IMR-90 (cell line): Measurements from ENCODE around the gene TASP1. TPM values are rescaled to one million over a fixed set of nuclear protein-coding genes. Genes with fewer than 3 reads are reported as not detected.

Experiments
- ATAC-seq: fragments of 200-7000 bp; cut with Tn5 transposase; 2 replicates; pipeline ENCODE4 v1.9.1; 2020; ENCODE audit warnings: low read depth, mild to moderate bottlenecking, moderate library complexity
- BruUV-seq: library from RNA; stranded (reverse); fragments of 400-500 nt; replicated peaks from 2 replicates; lab custom pipeline; 2021; lab: Mats Ljungman, UMichigan
- CTCF ChIA-PET: fragments of 300-600 bp; formaldehyde crosslinking; extraction: SDS; loops from one replicate; lab custom pipeline; 2021; ENCODE audit warnings: antibody characterized with exemption; lab: Yijun Ruan, JAX
- POLR2A ChIA-PET: fragments of 300-600 bp; sonication (Branson Sonifier 250); formaldehyde crosslinking; loops from one replicate; lab custom pipeline; 2022; ENCODE audit warnings: antibody characterized with exemption; ENCODE audit not compliant: unreplicated experiment; lab: Charles Lee
- DNase-seq: peaks from one replicate; pipeline ENCODE4 v3.0.0; 2013
- H2AFZ ChIP-seq: replicated peaks from 2 replicates; pipeline ENCODE3; 2013; ENCODE audit warnings: low read length, mild to moderate bottlenecking; ENCODE audit not compliant: poor library complexity
- H2AK5ac ChIP-seq: 2 replicates; pipeline ENCODE4 v1.6.1; 2013; ENCODE audit warnings: low read depth, low read length, inconsistent platforms
- H2AK9ac ChIP-seq: replicated peaks from 2 replicates; pipeline ENCODE3; 2013; ENCODE audit warnings: mild to moderate bottlenecking, low read depth, low read length, moderate library complexity; ENCODE audit not compliant: poor library complexity
- H2BK120ac ChIP-seq: 2 replicates; pipeline ENCODE4 v1.6.1; 2013; ENCODE audit warnings: low read depth, low read length, inconsistent platforms
- H2BK15ac ChIP-seq: 3 replicates; pipeline ENCODE4 v1.6.1; 2013; ENCODE audit warnings: low read depth, low read length, inconsistent platforms
- H2BK20ac ChIP-seq: 2 replicates; pipeline ENCODE4 v1.6.1; 2013; ENCODE audit warnings: low read depth, mild to moderate bottlenecking, inconsistent platforms, low read length, moderate library complexity
- H2BK5ac ChIP-seq: 2 replicates; pipeline ENCODE4 v1.6.1; 2013; ENCODE audit warnings: mild to moderate bottlenecking, low read depth, low read length, inconsistent platforms; ENCODE audit not compliant: poor library complexity, severe bottlenecking
- H3K14ac ChIP-seq: replicated peaks from 2 replicates; pipeline ENCODE4 v1.6.1; 2013; ENCODE audit warnings: low read depth, low read length, inconsistent platforms
- H3K18ac ChIP-seq: 2 replicates; pipeline ENCODE4 v1.6.1; 2013; ENCODE audit warnings: low read depth, low read length, control low read depth
- H3K23ac ChIP-seq: 2 replicates; pipeline ENCODE4 v1.6.1; 2013; ENCODE audit warnings: low read depth, low read length, inconsistent platforms
- H3K27ac ChIP-seq: 2 replicates; pipeline ENCODE4 v1.5.1; 2013; ENCODE audit warnings: mild to moderate bottlenecking, control low read depth, low read length; ENCODE audit not compliant: insufficient read depth
- H3K27me3 ChIP-seq: 2 replicates; pipeline ENCODE4 v1.6.1; 2013; ENCODE audit warnings: low read length; ENCODE audit not compliant: control insufficient read depth, insufficient read depth
- H3K36me3 ChIP-seq: 2 replicates; pipeline ENCODE4 v1.6.1; 2013; ENCODE audit warnings: low read length, mixed read lengths; ENCODE audit not compliant: control insufficient read depth, insufficient read depth
- H3K4ac ChIP-seq: 2 replicates; pipeline ENCODE4 v1.6.1; 2013; ENCODE audit warnings: low read depth, low read length, inconsistent platforms
- H3K4me1 ChIP-seq: 2 replicates; pipeline ENCODE4 v1.6.1; 2013; ENCODE audit warnings: low read length, mixed read lengths; ENCODE audit not compliant: control insufficient read depth, insufficient read depth
- H3K4me2 ChIP-seq: 2 replicates; pipeline ENCODE4 v1.6.1; 2013; ENCODE audit warnings: low read depth, mild to moderate bottlenecking, control low read depth, low read length, moderate library complexity
- H3K4me3 ChIP-seq: 2 replicates; pipeline ENCODE4 v1.5.1; 2013; ENCODE audit warnings: low read depth, mild to moderate bottlenecking, control low read depth, low read length, moderate library complexity; ENCODE audit not compliant: insufficient read depth
- H3K56ac ChIP-seq: 2 replicates; pipeline ENCODE4 v1.6.1; 2013; ENCODE audit warnings: low read length, inconsistent platforms; ENCODE audit not compliant: insufficient read depth; ENCODE audit errors: extremely low read depth
- H3K79me1 ChIP-seq, 2 experiments: 2 replicates each; pipeline ENCODE4 v1.6.1; 2013; ENCODE audit warnings: low read length in 2 of 2, inconsistent platforms in 1 of 2, low read depth in 1 of 2
- H3K9ac ChIP-seq: 2 replicates; pipeline ENCODE4 v1.6.1; 2013; ENCODE audit warnings: low read depth, low read length, control low read depth
- H3K9me1 ChIP-seq: 2 replicates; pipeline ENCODE4 v1.6.1; 2013; ENCODE audit warnings: low read length, inconsistent platforms; ENCODE audit not compliant: insufficient read depth
- H3K9me3 ChIP-seq: 2 replicates; pipeline ENCODE4 v1.6.1; 2013; ENCODE audit warnings: low read length; ENCODE audit not compliant: control insufficient read depth, insufficient read depth
- H4K20me1 ChIP-seq: 2 replicates; pipeline ENCODE4 v1.6.1; 2013; ENCODE audit warnings: low read length, inconsistent platforms; ENCODE audit not compliant: insufficient read depth
- H4K5ac ChIP-seq: 2 replicates; pipeline ENCODE4 v1.6.1; 2013; ENCODE audit warnings: mild to moderate bottlenecking, low read depth, low read length, control low read depth
- H4K8ac ChIP-seq, 2 experiments: 2 replicates each; pipeline ENCODE4 v1.6.1; 2013; ENCODE audit warnings: low read depth in 2 of 2, low read length in 2 of 2, control low read depth in 1 of 2, inconsistent platforms in 1 of 2
- H4K91ac ChIP-seq: 2 replicates; pipeline ENCODE4 v1.6.1; 2013; ENCODE audit warnings: low read depth, low read length, inconsistent platforms; ENCODE audit not compliant: insufficient read depth
- BHLHE40 ChIP-seq: fragments of 150-350 bp; IDR thresholded peaks from 2 replicates; pipeline ENCODE4 v1.6.1; 2016; ENCODE audit warnings: mild to moderate bottlenecking, low read depth, low read length
- CEBPB ChIP-seq: IDR thresholded peaks from 2 replicates; pipeline ENCODE4 v1.6.1; 2012; ENCODE audit warnings: low read depth, low read length, improper control_type of control experiment
- MAZ ChIP-seq: IDR thresholded peaks from 2 replicates; pipeline ENCODE4 v1.6.1; 2012; ENCODE audit warnings: low read depth, mild to moderate bottlenecking, low read length, improper control_type of control experiment, moderate library complexity, borderline replicate concordance
- NFE2L2 ChIP-seq: fragments of 150-350 bp; IDR thresholded peaks from 2 replicates; pipeline ENCODE4 v1.6.1; 2016; ENCODE audit warnings: low read depth, mild to moderate bottlenecking, low read length
- POLR2A ChIP-seq: IDR thresholded peaks from 2 replicates; pipeline ENCODE4 v1.6.1; 2012; ENCODE audit warnings: mild to moderate bottlenecking, low read depth, low read length
- RCOR1 ChIP-seq: IDR thresholded peaks from 2 replicates; pipeline ENCODE4 v1.6.1; 2012; ENCODE audit warnings: mild to moderate bottlenecking, low read length, improper control_type of control experiment; ENCODE audit not compliant: insufficient replicate concordance
- WGBS, 2 experiments: methylation state at CpG; one replicate each; pipeline versions ENCODE4 v1.1.5 to v1.1.7; 2013; ENCODE audit warnings: missing lambda C conversion rate in 2 of 2; ENCODE audit not compliant: insufficient read length in 1 of 2; ENCODE audit errors: extremely low coverage in 2 of 2; 5-methylcytosine and 5-hydroxymethylcytosine counted together
- dilution Hi-C: fragments of 300-500 bp; cut with HindIII; formaldehyde crosslinking; loops from one replicate; pipeline ENCODE4 v1.14.3; 2018; ENCODE audit warnings: low sequenced_read_pairs; ENCODE audit not compliant: unreplicated experiment
- in situ Hi-C: fragments of 300-500 bp; cut with MboI; formaldehyde crosslinking; loops from 3 replicates; pipeline ENCODE4 v1.14.3; 2019; ENCODE audit warnings: low sequenced_read_pairs, inconsistent platforms, mixed read lengths
- intact Hi-C: fragments of 100-400 bp; cut with micrococcal nuclease; formaldehyde crosslinking; loops from 2 replicates; pipeline ENCODE4 v1.10.0; 2022
- polyA plus RNA-seq, 3 experiments: library from polyadenylated mRNA; depleted of rRNA; stranded (reverse); fragments of >200 nt; gene quantifications; 2 replicates each; pipeline ENCODE4 v1.2.3, GENCODE V29; 2012; ENCODE audit warnings: low replicate concordance in 1 of 3
- total RNA-seq: library from RNA; depleted of rRNA; stranded (reverse); fragments of >200 nt; gene quantifications from 2 replicates; pipeline ENCODE4 v1.2.3, GENCODE V29; 2012
- TF ChIP-seq, protein P1 (sequence below): fragments of 150-350 bp; IDR thresholded peaks from 2 replicates; pipeline ENCODE4 v1.6.1; 2017; ENCODE audit warnings: mild to moderate bottlenecking, antibody characterized with exemption, low read length, low read depth
- TF ChIP-seq, protein P2 (sequence below): conservative IDR thresholded peaks from 2 replicates; pipeline ENCODE4 v1.5.1; 2012; ENCODE audit warnings: mild to moderate bottlenecking, low read depth, low read length, improper control_type of control experiment

The TASP1 gene
- total and polyA plus RNA-seq, 2 of the 4 experiments (the other 2 are of a cell fraction): 3.9 to 7.9 TPM

DNA sequence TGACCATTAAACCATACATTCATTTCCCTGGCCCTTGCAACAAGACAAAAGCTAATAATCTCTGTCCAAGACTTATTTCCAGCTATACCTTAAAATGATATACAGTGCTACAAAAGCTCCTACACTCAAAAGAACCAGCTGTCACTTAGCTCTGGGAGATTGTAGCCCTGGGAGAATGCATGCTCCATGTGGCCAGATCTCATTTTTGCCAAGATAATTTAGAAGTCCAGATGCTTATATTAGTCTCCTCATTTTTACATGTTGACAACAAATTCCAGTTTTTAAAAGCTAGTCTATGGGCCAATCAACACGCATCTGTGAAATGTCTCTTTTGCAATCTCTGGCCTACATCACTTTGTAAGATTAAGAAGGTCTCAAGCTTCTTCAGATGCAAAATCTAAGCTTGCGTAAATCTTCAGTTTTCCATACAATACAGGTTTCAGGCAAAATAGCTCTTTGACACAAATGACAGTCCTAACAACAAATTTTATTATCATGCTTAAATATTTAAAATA, 27.1 kb downstream of the TASP1 start:
- H3K56ac ChIP-seq: no peak overlapping the region
- H3K27ac ChIP-seq: no peak overlapping the region
- intact Hi-C loops (no loop called here), in situ Hi-C loops (no loop called here), dilution Hi-C loops (no loop called here)
- POLR2A ChIA-PET: no interaction called here
- H3K9me1 ChIP-seq: 0 out of 2 replicates have a peak, but pooled peaks cover 2% of the 10 kb centered on the region
- no peak overlapping the region for H2AK5ac ChIP-seq
- no peak overlapping the region for H2BK120ac ChIP-seq
- peaks cover 1% of the 10 kb centered on the region; the same call in 1 of the 2 replicates for H3K4me1 ChIP-seq
- no peak overlapping the region for H2BK5ac ChIP-seq
- no peak overlapping the region for H2AFZ ChIP-seq
- no peak overlapping the region for H2AK9ac ChIP-seq
- CTCF ChIA-PET: interaction anchor here (0.6 kb wide), 1 partner anchor 47 kb away, joined by 5 read pairs; no protein-coding TSS in a partner anchor
- no peaks in the 10 kb centered on the region for H3K36me3 ChIP-seq
- H4K8ac ChIP-seq: no peak overlapping the region
- no peaks in the 10 kb centered on the region for H3K9me3 ChIP-seq
- TF ChIP-seq NFE2L2: no peak
- TF ChIP-seq, protein P1, sequence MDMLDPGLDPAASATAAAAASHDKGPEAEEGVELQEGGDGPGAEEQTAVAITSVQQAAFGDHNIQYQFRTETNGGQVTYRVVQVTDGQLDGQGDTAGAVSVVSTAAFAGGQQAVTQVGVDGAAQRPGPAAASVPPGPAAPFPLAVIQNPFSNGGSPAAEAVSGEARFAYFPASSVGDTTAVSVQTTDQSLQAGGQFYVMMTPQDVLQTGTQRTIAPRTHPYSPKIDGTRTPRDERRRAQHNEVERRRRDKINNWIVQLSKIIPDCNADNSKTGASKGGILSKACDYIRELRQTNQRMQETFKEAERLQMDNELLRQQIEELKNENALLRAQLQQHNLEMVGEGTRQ: no peak
- TF ChIP-seq, protein P2, sequence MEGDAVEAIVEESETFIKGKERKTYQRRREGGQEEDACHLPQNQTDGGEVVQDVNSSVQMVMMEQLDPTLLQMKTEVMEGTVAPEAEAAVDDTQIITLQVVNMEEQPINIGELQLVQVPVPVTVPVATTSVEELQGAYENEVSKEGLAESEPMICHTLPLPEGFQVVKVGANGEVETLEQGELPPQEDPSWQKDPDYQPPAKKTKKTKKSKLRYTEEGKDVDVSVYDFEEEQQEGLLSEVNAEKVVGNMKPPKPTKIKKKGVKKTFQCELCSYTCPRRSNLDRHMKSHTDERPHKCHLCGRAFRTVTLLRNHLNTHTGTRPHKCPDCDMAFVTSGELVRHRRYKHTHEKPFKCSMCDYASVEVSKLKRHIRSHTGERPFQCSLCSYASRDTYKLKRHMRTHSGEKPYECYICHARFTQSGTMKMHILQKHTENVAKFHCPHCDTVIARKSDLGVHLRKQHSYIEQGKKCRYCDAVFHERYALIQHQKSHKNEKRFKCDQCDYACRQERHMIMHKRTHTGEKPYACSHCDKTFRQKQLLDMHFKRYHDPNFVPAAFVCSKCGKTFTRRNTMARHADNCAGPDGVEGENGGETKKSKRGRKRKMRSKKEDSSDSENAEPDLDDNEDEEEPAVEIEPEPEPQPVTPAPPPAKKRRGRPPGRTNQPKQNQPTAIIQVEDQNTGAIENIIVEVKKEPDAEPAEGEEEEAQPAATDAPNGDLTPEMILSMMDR: no peak
- no peak for TF ChIP-seq MAZ
- TF ChIP-seq POLR2A: no peak
- no peak for TF ChIP-seq RCOR1
- TF ChIP-seq BHLHE40: no peak
- no peak for TF ChIP-seq CEBPB
- no peak overlapping the region for H4K5ac ChIP-seq
- ATAC-seq: no peak
- no peak overlapping the region for H3K14ac ChIP-seq
- no peaks in the 10 kb centered on the region for H3K27me3 ChIP-seq
- H2BK15ac ChIP-seq: no peak overlapping the region
- H3K18ac ChIP-seq: no peak overlapping the region
- H4K20me1 ChIP-seq: no peaks in the 10 kb centered on the region
- no peak overlapping the region for H3K23ac ChIP-seq
- WGBS, 2 experiments: no CpG with 5 or more reads among the region's 2 CpGs
- no peaks in the 10 kb centered on the region; a peak in 1 of 4 replicates for H3K79me1 ChIP-seq
- H3K4me3 ChIP-seq: no peak overlapping the region
- no peak overlapping the region for H3K4me2 ChIP-seq
- no peak overlapping the region for H4K91ac ChIP-seq
- no peak for DNase-seq
- no peak overlapping the region for H2BK20ac ChIP-seq
- BruUV-seq: no TSS peak
- no peak overlapping the region for H3K9ac ChIP-seq
- no peak overlapping the region for H3K4ac ChIP-seq
